Left cardiac atrium (tissue), 4 donors: ENCODE results near the gene SH2D1A. TPM values are rescaled to one million over a fixed set of nuclear protein-coding genes. Genes with fewer than 3 reads are reported as not detected.
"Not testable (repeated sequence)": the region's sequence is repeated elsewhere in the genome, so short reads cannot be mapped to it uniquely, and the experiment has no call there.

Source experiments
- ATAC-seq, 2 donors: fragments of 200-7000 bp; cut with Tn5 transposase; one replicate each; pipeline ENCODE4 v1.9.1; 2020; ENCODE audit warnings: mild to moderate bottlenecking in 2 of 2, moderate library complexity in 2 of 2
- DNase-seq: peaks from one replicate; pipeline ENCODE4 v3.0.0-alpha.2; 2020
- intact Hi-C, 2 donors: fragments of 100-400 bp; cut with DNase I; formaldehyde crosslinking; loops; one replicate each; pipeline versions ENCODE4 v1.14.1 to v1.15.1; 2022 to 2023
- long read RNA-seq: library from polyadenylated mRNA; unstranded; transcript quantifications from one replicate; pipeline ENCODE4 v2.0.0, GENCODE V29; 2021
- total RNA-seq, 2 donors: library from RNA; stranded (reverse); fragmentation: NEBNext Ultra II Directional; extraction: Animal tissue kit (Norgen Biotek cat#: 25700); gene quantifications; one replicate each; pipeline ENCODE4 v1.2.1, GENCODE V29; 2021
- donor health status: DM: no; HTN: yes; CAD: no.
- donor health status: DM: no; HTN: yes; CAD: no; lungs with severe emphysema.
- donor health status: DM: yes; HTN: yes; CAD: no.
- donor health status: Dilated cardiomyopathy.

The SH2D1A gene
- under 1 TPM; 0.41 to 0.47 TPM for total RNA-seq
- long read RNA-seq: 0 reads

DNA sequence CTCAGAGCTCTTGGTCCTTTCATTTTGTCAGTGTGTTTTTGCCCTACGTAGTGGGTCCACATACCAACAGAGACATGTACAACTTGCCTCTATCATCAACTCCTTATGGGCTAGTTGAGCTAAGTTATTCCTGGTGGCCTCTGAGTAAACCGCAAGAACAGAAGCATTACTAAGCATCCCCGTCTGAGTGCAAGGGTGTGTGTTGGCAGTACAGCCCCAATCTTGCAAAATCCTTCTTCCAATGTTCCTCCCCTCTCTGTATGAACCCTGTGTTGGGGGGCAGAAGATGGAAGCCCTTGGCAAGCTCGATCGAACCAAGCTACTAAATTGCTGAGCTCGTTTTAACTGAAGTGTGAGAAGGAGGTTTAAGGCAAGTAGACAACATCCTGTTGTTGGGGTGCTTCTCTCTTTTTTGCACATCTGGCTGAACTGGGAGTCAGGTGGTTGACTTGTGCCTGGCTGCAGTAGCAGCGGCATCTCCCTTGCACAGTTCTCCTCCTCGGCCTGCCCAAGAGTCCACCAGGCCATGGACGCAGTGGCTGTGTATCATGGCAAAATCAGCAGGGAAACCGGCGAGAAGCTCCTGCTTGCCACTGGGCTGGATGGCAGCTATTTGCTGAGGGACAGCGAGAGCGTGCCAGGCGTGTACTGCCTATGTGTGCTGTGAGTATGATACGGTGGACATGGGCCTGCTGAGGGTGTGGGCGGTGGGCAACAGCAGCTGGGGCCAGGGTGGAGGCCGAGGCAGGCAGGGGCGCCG lies at the start of gene SH2D1A:
Gene SH2D1A (plus strand): TSS at position 447 of the 760 bp plus-strand sequence. CDS start 80 bp downstream, at position 527.
- ATAC-seq (no peak), DNase-seq (no peak)
- intact Hi-C loops: no loop called here

- intact Hi-C loops, ATAC-seq, DNase-seq: not testable (repeated sequence)
Measured at GRCh38 chrX:124299323-124299722, 47.0 kb upstream of the SH2D1A start.

DNA sequence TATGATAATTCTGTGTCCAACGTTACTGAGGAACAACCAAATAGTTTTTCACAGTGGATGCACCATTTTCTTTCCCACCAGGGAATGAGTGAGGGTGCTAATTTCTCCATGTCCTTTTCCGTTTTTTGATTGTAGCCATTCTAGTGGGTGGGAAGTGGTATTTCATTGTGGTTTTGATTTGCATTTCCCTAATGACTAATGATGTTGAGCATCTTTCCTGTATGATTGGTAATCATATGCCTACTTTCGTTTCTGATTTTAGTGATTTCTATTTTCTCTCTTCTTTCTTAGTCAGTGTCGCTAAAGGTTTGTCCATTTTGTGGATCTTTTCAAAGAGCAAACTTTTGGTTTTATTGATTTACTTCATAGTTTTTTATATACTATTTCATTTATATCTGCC lies 46.0 kb upstream of the SH2D1A start:
- intact Hi-C loops: no loop called here
- no peak for ATAC-seq
- DNase-seq: no peak

DNA sequence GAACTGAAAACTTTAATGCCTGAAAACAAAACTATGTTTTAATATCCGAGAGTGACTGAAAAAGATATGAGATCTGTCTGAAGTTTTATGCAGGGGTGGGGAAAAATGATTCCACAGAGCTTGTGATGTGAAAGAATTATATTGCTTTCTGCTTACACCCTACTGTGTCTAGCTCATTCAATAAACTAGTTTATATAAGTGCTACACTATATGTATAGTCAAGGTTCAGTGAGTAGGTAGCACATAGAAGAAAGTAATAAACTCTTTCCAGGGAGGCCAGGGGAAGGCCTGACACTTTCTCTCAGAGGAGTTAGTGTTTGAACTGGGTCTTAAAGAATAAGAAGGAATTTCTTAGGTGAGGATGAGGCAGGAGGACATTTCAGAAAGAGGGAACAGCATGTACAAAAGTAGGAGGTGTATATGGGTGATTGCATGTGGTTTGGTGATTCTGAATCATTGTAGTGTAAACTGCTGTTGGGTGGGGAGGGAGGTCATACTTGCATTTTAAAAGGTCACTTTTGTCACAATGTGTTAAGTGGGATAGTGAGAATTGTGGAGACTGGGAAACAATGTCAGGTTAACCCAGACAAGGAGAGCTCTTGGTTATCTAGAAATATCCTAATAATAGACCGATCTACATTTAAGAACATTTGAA lies 39.0 kb upstream of the SH2D1A start:
- ATAC-seq: no peak
- DNase-seq: no peak
- intact Hi-C loops: no loop called here

GRCh38 chrX:124325732-124326131 lies 20.6 kb upstream of the SH2D1A start:
- intact Hi-C loops: no loop called here
- no peak for ATAC-seq
- no peak for DNase-seq

DNA sequence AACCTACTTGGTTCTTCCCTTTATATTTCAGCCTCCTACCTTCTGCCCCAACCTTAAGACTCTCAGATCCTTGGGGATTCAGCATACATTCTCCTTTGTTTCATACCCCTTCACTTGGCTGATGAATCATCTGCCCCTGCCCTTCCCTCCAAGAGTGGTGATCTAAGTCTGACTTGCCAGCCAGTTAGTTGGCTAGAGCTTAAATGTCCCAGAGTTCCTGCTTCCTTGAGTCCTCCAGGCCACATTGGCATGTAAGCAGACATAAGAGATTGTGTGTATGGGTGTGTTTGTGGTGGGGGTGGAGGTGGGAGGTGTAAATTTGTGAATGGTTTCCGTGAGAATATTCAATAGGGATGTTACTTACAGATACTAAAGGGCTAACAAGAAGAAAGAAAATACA lies 17.6 kb upstream of the SH2D1A start:
- DNase-seq (no peak), ATAC-seq (no peak)
- intact Hi-C loops: no loop called here

- intact Hi-C loops: no loop called here
- DNase-seq (no peak), ATAC-seq (no peak)
Measured at GRCh38 chrX:124332481-124333424, 13.6 kb upstream of the SH2D1A start, which contains the start of gene TEX13D. Gene TEX13D, plus strand, starts transcription at chrX:124332660. Its CDS starts 258 bp downstream, at chrX:124332918.

- intact Hi-C loops: no loop called here
- DNase-seq (no peak), ATAC-seq (no peak)
Measured at GRCh38 chrX:124333862-124334261, 12.5 kb upstream of the SH2D1A start.

GRCh38 chrX:124334555-124334954 lies 11.8 kb upstream of the SH2D1A start:
- DNase-seq, ATAC-seq, intact Hi-C loops: not testable (repeated sequence)

- intact Hi-C loops: no loop called here
- ATAC-seq (no peak), DNase-seq (no peak)
Measured at GRCh38 chrX:124335598-124335997, 10.8 kb upstream of the SH2D1A start.

DNA sequence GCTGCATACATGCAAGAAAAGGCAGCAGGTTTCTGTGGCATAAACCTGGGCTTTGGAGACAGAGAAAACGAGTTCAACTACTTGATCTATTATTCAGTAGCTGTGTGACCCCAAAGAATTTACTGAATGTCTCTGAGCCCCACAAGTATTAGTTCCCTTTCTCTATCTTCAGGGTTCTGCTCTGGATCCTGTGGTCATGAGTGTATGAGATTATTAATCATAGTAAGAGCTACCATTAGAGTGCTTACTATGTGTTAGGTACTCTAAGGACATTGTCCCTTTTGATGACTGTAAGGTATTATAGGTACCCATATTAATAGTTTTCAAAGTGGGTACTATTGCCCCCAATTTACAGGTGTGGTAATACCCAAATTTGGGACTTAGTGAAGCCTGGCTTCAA lies 8.4 kb upstream of the SH2D1A start:
- ATAC-seq: no peak
- intact Hi-C loops: no loop called here
- no peak for DNase-seq

DNA sequence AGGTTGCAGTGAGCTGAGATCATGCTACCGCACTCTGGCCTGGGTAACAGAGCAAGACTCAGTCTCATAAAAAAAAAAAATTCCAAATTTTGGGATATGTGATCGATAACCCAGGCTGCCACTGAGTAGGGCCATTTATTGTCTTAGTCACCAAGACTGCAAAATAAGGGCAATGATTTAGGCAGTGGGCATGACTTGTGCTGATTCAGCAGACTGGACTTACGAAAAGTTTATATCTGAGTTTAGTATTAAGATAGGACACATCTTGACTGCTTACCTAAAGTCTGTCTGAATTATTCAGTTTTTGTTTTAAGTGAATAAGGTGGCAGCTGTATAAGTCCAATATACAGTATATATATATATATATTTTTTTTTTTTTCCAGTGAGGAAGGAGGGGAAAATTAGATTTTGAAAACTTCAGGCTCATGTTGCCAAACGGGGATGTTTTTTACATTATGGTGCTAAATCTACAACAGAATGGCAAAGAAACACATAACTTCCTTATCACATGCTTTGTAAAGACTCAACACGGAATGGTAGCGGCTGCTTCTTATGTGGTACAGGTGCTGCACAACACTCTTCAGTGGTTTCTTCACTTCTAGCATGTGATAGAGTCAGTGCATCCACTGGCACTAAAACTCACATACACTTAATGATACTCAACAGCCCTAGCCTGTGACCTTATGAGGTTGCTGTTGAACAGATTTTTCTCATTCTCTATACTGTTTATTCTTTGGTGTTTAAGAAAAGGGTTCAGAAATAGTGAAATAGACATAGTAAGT lies 7.4 kb upstream of the SH2D1A start:
- no peak for DNase-seq
- intact Hi-C loops: no loop called here
- no peak for ATAC-seq

- DNase-seq: no peak
- ATAC-seq: no peak
- intact Hi-C loops: no loop called here
Measured at GRCh38 chrX:124341396-124342132, 4.8 kb upstream of the SH2D1A start.

DNA sequence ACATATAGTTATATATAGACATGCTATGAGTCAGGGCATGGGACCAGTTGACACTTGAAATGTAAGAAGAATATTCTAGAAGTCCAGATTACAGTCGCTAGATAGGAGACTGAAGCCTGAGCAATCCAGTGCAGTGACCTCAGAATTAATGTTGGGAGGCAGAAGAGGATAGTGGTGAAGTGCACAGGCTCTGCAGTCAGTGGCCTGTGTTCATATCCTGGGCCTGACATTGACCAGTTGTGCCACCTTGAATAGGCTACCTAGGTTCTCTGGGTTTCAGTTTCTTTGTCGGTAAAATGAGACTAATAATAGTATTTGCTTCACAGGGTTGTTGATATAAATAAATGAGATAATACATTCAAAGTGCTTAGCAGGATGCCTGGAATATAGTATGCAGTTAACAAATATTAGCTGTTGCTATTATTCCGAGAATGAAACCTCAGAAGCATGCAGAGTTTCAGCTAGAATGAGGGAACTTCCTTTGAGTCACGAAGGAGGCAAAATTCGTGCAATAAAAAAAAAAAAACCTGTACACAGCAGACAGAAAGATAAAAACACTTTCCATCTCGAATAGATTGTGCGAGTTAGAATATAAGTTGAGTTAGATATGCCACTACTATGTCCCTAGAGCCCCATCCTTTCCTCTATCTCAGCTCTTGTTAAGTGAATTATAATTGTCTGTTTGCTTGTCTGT lies 4.0 kb upstream of the SH2D1A start:
- DNase-seq (no peak), ATAC-seq (no peak)
- intact Hi-C loops: no loop called here

DNA sequence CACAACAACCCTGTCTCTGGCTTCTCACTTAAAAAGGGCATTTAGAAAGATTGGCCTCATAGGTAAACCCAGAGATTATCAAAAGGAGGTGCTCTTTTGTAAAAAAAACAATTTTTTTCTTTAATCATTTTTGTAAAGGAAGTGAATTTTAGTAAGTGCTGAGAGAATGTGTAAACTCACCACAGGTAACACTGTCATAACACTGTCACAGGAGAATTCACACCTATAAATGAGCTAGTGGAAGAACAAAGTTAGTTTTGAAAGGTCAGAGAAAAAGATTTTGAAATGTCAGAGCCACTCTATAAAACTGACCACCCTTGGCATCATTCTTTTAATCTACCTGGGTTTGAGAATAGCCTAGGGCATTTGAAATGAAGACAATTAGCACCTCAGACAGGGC lies 3.3 kb upstream of the SH2D1A start:
- DNase-seq (no peak), ATAC-seq (no peak)
- intact Hi-C loops: no loop called here

DNA sequence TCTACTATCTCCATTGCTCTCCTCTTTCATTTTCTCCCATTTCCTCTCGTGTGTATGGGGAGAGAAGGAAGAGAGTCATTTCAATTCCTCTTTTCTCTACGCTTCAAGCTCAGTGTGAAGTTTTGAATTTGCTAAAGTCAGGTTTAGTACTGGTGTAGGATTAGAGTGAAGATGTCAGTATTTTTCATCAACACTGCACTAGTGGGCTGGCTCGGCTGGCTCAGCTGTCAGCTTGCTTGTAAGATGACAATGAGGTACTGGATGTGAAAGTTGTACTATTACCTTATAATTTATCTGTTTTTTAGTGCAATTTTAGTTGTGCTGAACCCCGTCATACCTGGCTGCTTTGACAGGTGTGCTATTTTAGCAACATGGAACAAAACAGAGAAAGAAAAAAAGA lies 2.1 kb upstream of the SH2D1A start:
- no peak for DNase-seq
- intact Hi-C loops: no loop called here
- ATAC-seq: no peak

DNA sequence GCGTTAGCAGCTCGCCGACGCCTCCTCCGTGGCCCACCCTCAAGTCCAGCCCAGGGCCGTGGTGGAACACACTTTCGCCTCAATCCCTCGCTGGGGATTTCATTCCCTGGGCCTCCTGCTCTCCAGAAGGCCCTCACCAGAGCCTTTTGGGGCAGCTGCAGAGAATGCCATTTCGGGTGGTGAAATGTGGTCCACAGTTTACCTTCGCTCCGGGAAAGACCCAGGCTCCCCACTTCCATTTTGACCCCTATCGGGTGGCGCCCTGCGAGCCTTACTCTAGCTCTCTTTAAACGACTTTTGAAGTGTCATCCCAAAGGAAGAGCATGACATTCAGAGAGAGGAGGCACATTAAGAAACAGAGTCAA lies 496 bp downstream of the SH2D1A start:
- DNase-seq: no peak
- no peak for ATAC-seq
- intact Hi-C loops: no loop called here

GRCh38 chrX:124347242-124347641 lies 879 bp downstream of the SH2D1A start:
- DNase-seq (no peak), ATAC-seq (no peak)
- intact Hi-C loops: no loop called here
